Kidney (tissue), 14 donors: ENCODE results near the gene RANBP2. TPM values are rescaled to one million over a fixed set of nuclear protein-coding genes. Genes with fewer than 3 reads are reported as not detected.

Source experiments
- DNase-seq, 5 donors: peaks; one replicate each; pipeline ENCODE4 v3.0.0-alpha.2; 2013 to 2020
- FAIRE-seq: peaks from 2 replicates; lab custom pipeline; 2012; peaks lifted over from hg19 to GRCh38; lab: Jason Lieb, UNC
- H3K27ac ChIP-seq, 2 donors: one replicate each; pipeline ENCODE4 v1.7.0; 2013; ENCODE audit warnings: low read depth in 2 of 2, low read length in 2 of 2, inconsistent platforms in 1 of 2
- H3K27me3 ChIP-seq: one replicate; pipeline ENCODE4 v1.7.1; 2013; ENCODE audit warnings: low read length, inconsistent platforms; ENCODE audit not compliant: control insufficient read depth, insufficient read depth
- H3K36me3 ChIP-seq, 3 donors: one replicate each; pipeline versions ENCODE4 v1.7.0 to v1.7.1; 2013; ENCODE audit warnings: low read length in 3 of 3, control low read depth in 1 of 3, inconsistent platforms in 1 of 3; ENCODE audit not compliant: insufficient read depth in 3 of 3, control insufficient read depth in 2 of 3
- H3K4me1 ChIP-seq, 3 donors: one replicate each; pipeline versions ENCODE4 v1.7.0 to v1.7.1; 2013; ENCODE audit warnings: low read length in 3 of 3, inconsistent platforms in 1 of 3, low read depth in 1 of 3; ENCODE audit not compliant: control insufficient read depth in 2 of 3, insufficient read depth in 2 of 3
- H3K4me3 ChIP-seq, 3 donors: one replicate each; pipeline versions ENCODE4 v1.7.0 to v1.8.1; 2013; ENCODE audit warnings: low read length in 3 of 3, control low read depth in 1 of 3, inconsistent platforms in 1 of 3
- H3K9ac ChIP-seq, 3 donors: one replicate each; pipeline versions ENCODE4 v1.7.0 to v1.7.1; 2013; ENCODE audit warnings: low read length in 3 of 3, control low read depth in 1 of 3, inconsistent platforms in 1 of 3
- H3K9me3 ChIP-seq, 3 donors: one replicate each; pipeline versions ENCODE4 v1.7.0 to v1.7.1; 2013; ENCODE audit warnings: low read length in 3 of 3, control low read depth in 1 of 3, inconsistent platforms in 1 of 3; ENCODE audit not compliant: control insufficient read depth in 2 of 3, insufficient read depth in 1 of 3
- CTCF ChIP-seq: IDR thresholded peaks from 3 replicates; pipeline ENCODE4 v1.5.1; 2012; ENCODE audit warnings: mild to moderate bottlenecking, moderate library complexity, borderline replicate concordance; ENCODE audit not compliant: insufficient read depth; ENCODE audit errors: extremely low read depth
- intact Hi-C: fragments of 100-400 bp; cut with DNase I; formaldehyde crosslinking; loops from one replicate; pipeline ENCODE4 v1.11.1; 2022
- polyA plus RNA-seq: library from polyadenylated mRNA; stranded (reverse); fragments of 350-450 nt; fragmentation: Illumina TruSeq; extraction: RNeasy Lipid Tissue Mini Kit (QIAGEN cat#74804); gene quantifications from one replicate; pipeline ENCODE4 v1.2.3, GENCODE V29; 2014; ENCODE audit warnings: low read depth, low replicate concordance; ENCODE audit not compliant: insufficient read depth
- total RNA-seq: library from RNA; stranded (reverse); fragmentation: NEBNext Ultra II Directional; extraction: Animal tissue kit (Norgen Biotek cat#: 25700); gene quantifications from one replicate; pipeline ENCODE4 v1.2.1, GENCODE V29; 2021
- donor health status: control.
- donor health status: control.
- donor health status: control.
- donor health status: control.
- donor health status: control.
- donor health status: DM: yes; HTN: yes; CAD: no.
- donor health status: Normal renal cell carcinoma (clear cell type).

Gene RANBP2
- total and polyA plus RNA-seq, 2 donors from 2014 or later = 7.9 to 76.4 TPM

- no peak overlapping the region for H3K9ac ChIP-seq
Measured at GRCh38 chr2:108805782-108806181, 86.5 kb downstream of the RANBP2 start.

GRCh38 chr2:108806371-108807113 lies 87.3 kb downstream of the RANBP2 start:
- no peak for DNase-seq
- FAIRE-seq = no peak
- peaks cover 0 to 6% (median 0%) of the 10 kb centered on the region in 3 donors for H3K36me3 ChIP-seq
- intact Hi-C loops = no loop called here
- no peak overlapping the region for H3K27ac ChIP-seq
- H3K9me3 ChIP-seq = peaks cover 0 to 6% (median 0%) of the 10 kb centered on the region in 3 donors
- H3K9ac ChIP-seq = no peak overlapping the region
- no peak overlapping the region for H3K4me3 ChIP-seq
- H3K27me3 ChIP-seq = no peaks in the 10 kb centered on the region
- no peaks in the 10 kb centered on the region for H3K4me1 ChIP-seq
- no peak for TF ChIP-seq CTCF

More at GRCh38 chr2:108805782-108806181, 86.5 kb downstream of the RANBP2 start:
- TF ChIP-seq CTCF = no peak
- no peak for DNase-seq
- H3K27me3 ChIP-seq = no peaks in the 10 kb centered on the region
- H3K4me1 ChIP-seq = no peaks in the 10 kb centered on the region
- no peak overlapping the region for H3K4me3 ChIP-seq
- intact Hi-C loops = no loop called here
- no peak overlapping the region for H3K27ac ChIP-seq
- H3K36me3 ChIP-seq = peaks cover 0 to 6% (median 0%) of the 10 kb centered on the region in 3 donors
- H3K9me3 ChIP-seq = peaks cover 0 to 6% (median 0%) of the 10 kb centered on the region in 3 donors
- no peak for FAIRE-seq

DNA sequence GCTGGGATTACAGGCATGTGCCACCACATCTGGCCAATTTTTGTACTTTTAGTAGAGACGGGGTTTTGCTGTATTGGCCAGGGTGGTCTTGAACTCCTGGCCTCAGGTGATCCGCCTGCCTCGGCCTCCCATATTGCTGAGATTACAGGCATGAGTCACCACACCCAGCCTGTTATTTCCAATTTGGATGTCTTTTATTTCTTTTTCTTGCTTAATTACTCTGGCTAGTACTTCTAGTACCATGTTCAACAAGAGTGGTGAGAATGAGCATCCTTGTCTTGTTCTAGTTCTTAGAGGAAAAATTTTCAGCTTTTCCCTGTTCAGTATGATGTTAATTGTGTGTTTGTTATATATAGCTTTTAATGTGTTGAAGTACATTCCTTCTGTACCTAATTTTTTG lies 90.7 kb downstream of the RANBP2 start:
- no peak for DNase-seq
- Histone ChIP-seq H3K9me3 (peaks cover 0 to 6% (median 0%) of the 10 kb centered on the region in 3 donors), H3K27ac (no peak overlapping the region), H3K4me3 (no peak overlapping the region), H3K27me3 (no peaks in the 10 kb centered on the region), H3K4me1 (no peaks in the 10 kb centered on the region), H3K36me3 (peaks cover 0 to 6% (median 0%) of the 10 kb centered on the region in 3 donors), H3K9ac (no peak overlapping the region)
- TF ChIP-seq CTCF = no peak
- FAIRE-seq = no peak
- intact Hi-C loops = no loop called here
